Osteoblast (primary cell): ENCODE measurements around the gene BBX. TPM values are rescaled to one million over a fixed set of nuclear protein-coding genes. Genes with fewer than 3 reads are reported as not detected.

ENCODE experiments used
- DNase-seq: peaks from one replicate; pipeline ENCODE4 v3.0.0; 2011; ENCODE audit warnings: low spot score, mixed read lengths; ENCODE audit not compliant: insufficient read length; ENCODE audit errors: missing footprints
- H2AFZ ChIP-seq: 2 replicates; pipeline ENCODE4 v1.6.0; 2011; ENCODE audit warnings: mild to moderate bottlenecking, low read length
- H3K27ac ChIP-seq: 2 replicates; pipeline ENCODE4 v1.5.1; 2011; ENCODE audit warnings: mild to moderate bottlenecking, low read depth, low read length, moderate library complexity
- H3K27me3 ChIP-seq: 2 replicates; pipeline ENCODE4 v1.6.0; 2012; ENCODE audit warnings: mild to moderate bottlenecking, control low read depth, inconsistent platforms, low read length, moderate library complexity; ENCODE audit not compliant: insufficient read depth
- H3K36me3 ChIP-seq: 2 replicates; pipeline ENCODE4 v1.5.1; 2011; ENCODE audit warnings: mild to moderate bottlenecking, low read length, control low read depth, moderate library complexity; ENCODE audit not compliant: insufficient read depth
- H3K4me1 ChIP-seq: 2 replicates; pipeline ENCODE4 v1.5.1; 2011; ENCODE audit warnings: mild to moderate bottlenecking, low read length, control low read depth, moderate library complexity; ENCODE audit not compliant: insufficient read depth
- H3K4me2 ChIP-seq: 2 replicates; pipeline ENCODE4 v1.6.0; 2011; ENCODE audit warnings: mild to moderate bottlenecking, low read length; ENCODE audit not compliant: insufficient read depth
- H3K4me3 ChIP-seq: fragments of 200-600 bp; sonication (generic); 3 replicates; pipeline ENCODE4 v1.5.1; 2012; ENCODE audit warnings: mild to moderate bottlenecking, low read length, inconsistent platforms; ENCODE audit not compliant: insufficient read depth
- H3K79me2 ChIP-seq: 2 replicates; pipeline ENCODE4 v1.6.0; 2012; ENCODE audit warnings: mild to moderate bottlenecking, low read length, control low read depth, inconsistent platforms; ENCODE audit not compliant: insufficient read depth
- H3K9me3 ChIP-seq: 2 replicates; pipeline ENCODE4 v1.5.1; 2011; ENCODE audit warnings: low read depth, low read length, control low read depth
- H4K20me1 ChIP-seq: 2 replicates; pipeline ENCODE4 v1.6.0; 2012; ENCODE audit warnings: mild to moderate bottlenecking, low read length, control low read depth; ENCODE audit not compliant: insufficient read depth
- CTCF ChIP-seq: IDR thresholded peaks from 2 replicates; pipeline ENCODE4 v1.5.1; 2011; ENCODE audit warnings: mild to moderate bottlenecking, low read depth, low read length, moderate library complexity; ENCODE audit errors: extremely low read depth
- total RNA-seq: library from RNA; depleted of rRNA; stranded (reverse); fragments of >200 nt; gene quantifications from 2 replicates; pipeline ENCODE4 v1.2.3, GENCODE V29; 2012

BBX gene
- total RNA-seq, 1 donor = 66.6 TPM

- Histone ChIP-seq H3K36me3 (no peaks in the 10 kb centered on the region), H3K27me3 (no peaks in the 10 kb centered on the region), H3K27ac (peak overlapping the region; percentile 30), H4K20me1 (no peaks in the 10 kb centered on the region), H3K4me1 (peaks cover 13% of the 10 kb centered on the region), H3K4me2 (peak overlapping the region; percentile 75), H3K79me2 (no peaks in the 10 kb centered on the region), H3K9me3 (no peaks in the 10 kb centered on the region), H3K4me3 (peak overlapping the region; percentile 45), H2AFZ (peak overlapping the region; percentile 70)
- DNase-seq = peak; percentile 68
- TF ChIP-seq CTCF = peak; percentile 84
Measured at GRCh38 chr3:107846279-107846852, 323.6 kb downstream of the BBX start.

GRCh38 chr3:107847791-107848190, 325.0 kb downstream of the BBX start:
- H3K4me1 ChIP-seq = peaks cover 13% of the 10 kb centered on the region
- H3K27me3 ChIP-seq = no peaks in the 10 kb centered on the region
- peak; percentile 67 for DNase-seq
- no peak overlapping the region for H3K4me2 ChIP-seq
- H3K4me3 ChIP-seq = no peak overlapping the region
- H3K27ac ChIP-seq = no peak overlapping the region
- no peak overlapping the region for H2AFZ ChIP-seq
- no peaks in the 10 kb centered on the region for H3K9me3 ChIP-seq
- no peaks in the 10 kb centered on the region for H3K79me2 ChIP-seq
- no peaks in the 10 kb centered on the region for H3K36me3 ChIP-seq
- TF ChIP-seq CTCF = no peak
- no peaks in the 10 kb centered on the region for H4K20me1 ChIP-seq

- Histone ChIP-seq H3K27ac (no peak overlapping the region), H2AFZ (no peak overlapping the region), H3K9me3 (no peaks in the 10 kb centered on the region), H3K79me2 (no peaks in the 10 kb centered on the region), H3K36me3 (no peaks in the 10 kb centered on the region), H3K27me3 (no peaks in the 10 kb centered on the region), H3K4me2 (no peak overlapping the region), H4K20me1 (no peaks in the 10 kb centered on the region), H3K4me3 (no peak overlapping the region), H3K4me1 (peaks cover 13% of the 10 kb centered on the region)
- no peak for DNase-seq
- TF ChIP-seq CTCF = no peak
Measured at GRCh38 chr3:107848351-107848915, 325.7 kb downstream of the BBX start.

DNA sequence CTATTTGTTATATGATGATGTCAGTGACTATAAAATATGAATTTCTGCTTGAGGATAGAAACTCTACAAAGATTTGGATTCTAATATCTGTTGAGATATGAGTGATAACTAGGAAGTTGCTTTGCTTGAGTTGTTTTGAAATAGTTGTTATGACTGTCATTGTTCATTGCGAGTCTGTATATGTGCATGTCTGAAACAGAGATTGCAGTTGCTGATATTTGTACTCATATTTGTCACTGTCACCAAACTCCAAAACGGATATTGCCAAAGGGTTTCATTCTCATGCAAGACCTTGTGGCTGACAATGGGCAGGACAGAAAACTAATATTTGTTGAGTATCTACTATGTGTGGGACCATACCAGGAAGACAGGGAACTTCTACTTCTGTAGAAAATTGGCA, 327.9 kb downstream of the BBX start:
- Histone ChIP-seq H3K9me3 (no peaks in the 10 kb centered on the region), H3K4me3 (no peak overlapping the region), H3K79me2 (no peaks in the 10 kb centered on the region), H3K27me3 (peaks cover 15% of the 10 kb centered on the region), H3K36me3 (no peaks in the 10 kb centered on the region), H2AFZ (no peak overlapping the region), H3K4me1 (peaks cover 7% of the 10 kb centered on the region), H3K4me2 (no peak overlapping the region), H4K20me1 (no peaks in the 10 kb centered on the region), H3K27ac (no peak overlapping the region)
- DNase-seq = no peak
- no peak for TF ChIP-seq CTCF
